Pancreas (tissue), 10 donors: Measurements from ENCODE around the gene MLLT11. TPM values are rescaled to one million over a fixed set of nuclear protein-coding genes. Genes with fewer than 3 reads are reported as not detected.
A peak's percentile ranks its signal among the peaks of the same experiment; 100 is the strongest.

Experiments
- ATAC-seq, 4 donors: fragments of 200-7000 bp; cut with Tn5 transposase; one replicate each; pipeline versions ENCODE4 v1.8.0 to v1.9.1; 2020; ENCODE audit warnings: mild to moderate bottlenecking in 4 of 4, moderate library complexity in 4 of 4
- DNase-seq, 6 donors: peaks; one replicate each; pipeline ENCODE4 v3.0.0-alpha.2; 2020
- FAIRE-seq: peaks from 2 replicates; lab custom pipeline; 2012; peaks lifted over from hg19 to GRCh38; lab: Jason Lieb, UNC
- H3K27ac ChIP-seq, 4 donors: fragments of 200-600 bp; sonication (generic); 1 replicate in 3 of 4; 2 replicates in 1 of 4; pipeline versions ENCODE4 v1.5.0 to v1.8.0; 2020
- H3K27me3 ChIP-seq, 4 donors: fragments of 200-600 bp; one replicate each; pipeline ENCODE4 v1.8.0; 2021
- H3K36me3 ChIP-seq, 3 donors: fragments of 200-600 bp; sonication (generic) in 1 of 3; one replicate each; pipeline versions ENCODE4 v1.5.0 to v1.8.0; 2020 to 2021
- H3K4me1 ChIP-seq, 3 donors: fragments of 200-600 bp; one replicate each; pipeline ENCODE4 v1.8.0; 2021
- H3K4me3 ChIP-seq, 4 donors: fragments of 200-600 bp; sonication (generic) in 2 of 4; one replicate each; pipeline versions ENCODE4 v1.5.0 to v1.8.0; 2020 to 2021
- H3K9me3 ChIP-seq, 4 donors: fragments of 200-600 bp; one replicate each; pipeline ENCODE4 v1.8.0; 2021
- WGBS, 2 donors: extraction: QIAGEN DNeasy Blood & Tissue Kit; methylation state at CpG; one replicate each; pipeline ENCODE4 v1.1.7; 2013; 5-methylcytosine and 5-hydroxymethylcytosine counted together
- intact Hi-C, 3 donors: fragments of 100-400 bp; cut with DNase I; formaldehyde crosslinking; loops; one replicate each; pipeline versions ENCODE4 v1.11.1 to v1.14.2; 2022
- polyA plus RNA-seq, 2 donors: library from polyadenylated mRNA; stranded (reverse); fragments of 200-250 nt; gene quantifications; one replicate each; pipeline ENCODE4 v1.2.3, GENCODE V29; 2013
- total RNA-seq, 6 donors: library from RNA; stranded (reverse); fragmentation: NEBNext Ultra II Directional in 4 of 6; extraction: Animal tissue kit (Norgen Biotek cat#: 25700) in 4 of 6; gene quantifications; one replicate each; pipeline versions ENCODE4 v1.2.1 to v1.2.4, GENCODE V29; 2021 to 2023
- TF ChIP-seq, protein P1 (sequence below), 4 donors: fragments of 200-600 bp; sonication (generic) in 3 of 4; IDR thresholded peaks; one replicate each; pipeline versions ENCODE4 v1.5.0 to v1.8.0; 2021; ENCODE audit warnings: antibody characterized with exemption in 4 of 4
- donor health status: healthy with polysubstance abuse.
- donor health status: DM: no; HTN: no; CAD: no; lungs with moderate emphysema.
- donor health status: DM: no; HTN: no; CAD: no.
- donor health status: control.
- donor health status: control.
- donor health status: Bipolar disorder and iron deficiency.
- donor health status: DM: yes; HTN: yes; CAD: no.
- donor health status: DM: no; HTN: no; CAD: no.
- donor health status: DM: no; HTN: no; CAD: no.
- donor health status: DM: yes; HTN: yes; CAD: no.

MLLT11 gene
- total and polyA plus RNA-seq, 8 donors = 0.19 to 3.3 (median 0.64) TPM

DNA sequence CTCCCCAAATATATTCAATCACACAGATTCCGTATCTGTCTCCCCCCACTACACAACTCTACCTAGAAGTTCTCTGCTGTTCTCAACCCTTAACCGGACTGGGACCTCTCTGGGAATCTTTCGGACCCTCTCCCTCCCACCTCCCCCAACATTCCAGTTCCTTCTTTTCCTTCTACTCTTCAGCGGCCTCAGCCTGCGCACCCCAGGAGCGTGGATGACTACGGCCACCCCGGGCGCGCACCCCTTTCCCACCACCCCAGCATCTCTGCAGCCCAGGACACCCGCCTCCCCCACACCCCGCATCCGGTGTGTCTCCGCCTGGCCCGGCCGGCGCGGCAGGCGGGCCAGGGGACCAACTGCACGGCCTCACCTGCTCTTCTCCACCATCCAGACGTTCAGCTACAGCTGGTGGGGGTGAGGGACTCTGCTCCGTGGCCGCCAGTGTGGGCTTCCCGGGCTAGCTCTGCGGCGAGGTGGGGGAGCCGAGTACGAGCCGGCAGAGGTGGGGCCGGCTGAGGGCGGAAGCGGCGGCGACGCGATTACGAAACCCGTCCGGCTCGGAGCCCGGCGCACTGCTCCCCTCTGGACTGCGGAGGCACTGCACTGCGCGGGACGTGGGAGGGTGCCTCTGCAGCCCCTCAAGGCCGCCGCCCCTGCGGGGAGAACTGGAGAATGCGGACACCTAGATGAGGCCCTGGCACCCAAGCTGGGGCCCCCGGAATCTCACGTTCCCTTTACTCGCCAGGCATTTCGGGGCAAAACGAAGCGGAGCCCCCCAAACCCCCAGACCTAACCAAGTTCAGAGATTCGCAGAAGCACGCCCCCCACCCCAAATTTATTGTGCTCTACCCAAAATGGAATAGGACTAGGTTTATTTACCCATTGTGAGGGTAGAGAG lies 839 bp upstream of the MLLT11 start, which contains the start of gene CDC42SE1:
Gene CDC42SE1, minus strand, starts transcription at position 514 of the 898 bp plus-strand sequence. CDS start 3,892 bp downstream, outside the sequence.
- FAIRE-seq = no peak
- TF ChIP-seq, protein P1, sequence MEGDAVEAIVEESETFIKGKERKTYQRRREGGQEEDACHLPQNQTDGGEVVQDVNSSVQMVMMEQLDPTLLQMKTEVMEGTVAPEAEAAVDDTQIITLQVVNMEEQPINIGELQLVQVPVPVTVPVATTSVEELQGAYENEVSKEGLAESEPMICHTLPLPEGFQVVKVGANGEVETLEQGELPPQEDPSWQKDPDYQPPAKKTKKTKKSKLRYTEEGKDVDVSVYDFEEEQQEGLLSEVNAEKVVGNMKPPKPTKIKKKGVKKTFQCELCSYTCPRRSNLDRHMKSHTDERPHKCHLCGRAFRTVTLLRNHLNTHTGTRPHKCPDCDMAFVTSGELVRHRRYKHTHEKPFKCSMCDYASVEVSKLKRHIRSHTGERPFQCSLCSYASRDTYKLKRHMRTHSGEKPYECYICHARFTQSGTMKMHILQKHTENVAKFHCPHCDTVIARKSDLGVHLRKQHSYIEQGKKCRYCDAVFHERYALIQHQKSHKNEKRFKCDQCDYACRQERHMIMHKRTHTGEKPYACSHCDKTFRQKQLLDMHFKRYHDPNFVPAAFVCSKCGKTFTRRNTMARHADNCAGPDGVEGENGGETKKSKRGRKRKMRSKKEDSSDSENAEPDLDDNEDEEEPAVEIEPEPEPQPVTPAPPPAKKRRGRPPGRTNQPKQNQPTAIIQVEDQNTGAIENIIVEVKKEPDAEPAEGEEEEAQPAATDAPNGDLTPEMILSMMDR (IDR thresholded peaks at IDR 0.05) = peak; percentile 70 to 89 (median 84)
- 0 to 1% methylated on average over 57 to 58 of the region's 58 CpGs for WGBS, 2 donors

DNA sequence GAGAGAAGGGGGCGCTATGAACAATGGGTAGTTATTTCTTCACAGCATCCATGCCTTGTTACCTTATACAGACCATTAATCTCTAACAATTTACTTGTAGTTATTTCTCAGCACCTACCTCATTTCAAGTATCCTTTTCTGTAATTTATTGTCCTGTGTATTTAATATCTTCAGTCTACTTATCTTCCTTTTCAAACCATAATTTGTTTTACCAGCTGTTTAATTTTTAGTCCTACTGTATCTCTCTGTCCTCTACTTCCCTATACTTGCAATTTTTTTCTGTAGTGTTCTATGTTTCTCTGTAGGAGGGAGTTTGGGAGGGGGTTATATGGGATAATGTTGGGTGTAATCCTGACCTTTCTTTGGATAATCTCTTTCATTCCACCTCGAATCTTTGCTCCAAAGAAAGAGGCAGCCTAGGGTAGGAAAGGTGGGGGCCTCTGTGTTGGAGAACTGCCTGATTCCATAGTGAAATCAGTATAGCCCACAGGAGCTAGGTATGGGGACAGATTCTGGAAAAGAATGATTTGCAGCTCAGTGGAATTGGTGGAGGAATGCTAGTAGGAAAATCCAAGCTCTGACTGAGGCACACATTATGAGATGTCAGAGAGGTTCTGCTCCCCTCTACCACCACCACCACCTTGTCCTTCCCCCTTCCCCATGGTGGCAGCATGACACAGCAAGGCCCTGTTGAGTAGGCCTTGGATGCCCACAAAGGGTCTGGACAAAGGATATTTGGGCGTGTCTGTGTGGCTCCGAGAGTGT lies 642 bp downstream of the MLLT11 start:
- ATAC-seq (no peak), FAIRE-seq (no peak), DNase-seq (no peak)
- Histone ChIP-seq H3K4me3 (peak overlapping the region in 3 of 4 donors; percentile 10 to 65 (median 62)), H3K27ac (no peak overlapping the region), H3K4me1 (peaks cover 13 to 19% (median 14%) of the 10 kb centered on the region in 3 donors), H3K36me3 (no peaks in the 10 kb centered on the region), H3K9me3 (no peaks in the 10 kb centered on the region), H3K27me3 (no peaks in the 10 kb centered on the region)
- WGBS, 2 donors = 67 to 78% methylated on average over 4 of the region's 4 CpGs
- intact Hi-C loops = no loop called here
- TF ChIP-seq, protein P1 (IDR thresholded peaks at IDR 0.05) = no peak

More for the DNA sequence above, 839 bp upstream of the MLLT11 start, which contains the start of gene CDC42SE1:
- Histone ChIP-seq H3K9me3 (no peaks in the 10 kb centered on the region), H3K27me3 (no peaks in the 10 kb centered on the region), H3K27ac (peak within 1 kb of the TSS; percentile 72 to 92 (median 74)), H3K4me3 (peak within 1 kb of the TSS; percentile 62 to 98 (median 78)), H3K4me1 (peaks cover 13 to 19% (median 14%) of the 10 kb centered on the region in 3 donors), H3K36me3 (peaks cover 0 to 8% (median 0%) of the 10 kb centered on the region in 3 donors)
- intact Hi-C loops = no loop called here
- peak; percentile 92 to 95 (median 94) for ATAC-seq
- peak; percentile 74 to 92 (median 82) for DNase-seq

DNA sequence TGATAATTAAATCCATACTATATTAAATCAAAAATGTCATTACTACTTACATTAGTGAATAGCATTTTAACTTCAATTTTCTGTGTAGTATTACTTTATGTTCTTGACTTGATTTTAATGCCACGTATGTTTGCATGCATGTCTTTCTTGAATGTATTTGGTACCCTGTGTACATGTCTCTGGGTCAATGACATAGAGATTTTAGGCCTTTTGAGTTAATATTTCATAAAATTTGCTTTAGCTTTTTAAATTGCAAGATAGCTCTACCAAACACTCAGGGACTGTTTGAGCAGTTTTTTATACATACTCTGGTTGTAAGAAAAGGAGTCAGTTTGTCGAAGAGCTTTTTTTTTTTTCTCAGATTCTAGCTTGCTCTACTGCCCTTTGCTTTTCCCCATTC lies 1.5 kb downstream of the MLLT11 start:
- Histone ChIP-seq H3K4me3 (no peak overlapping the region), H3K9me3 (no peaks in the 10 kb centered on the region), H3K36me3 (no peaks in the 10 kb centered on the region), H3K4me1 (peaks cover 6 to 12% (median 10%) of the 10 kb centered on the region in 3 donors), H3K27ac (no peak overlapping the region), H3K27me3 (no peaks in the 10 kb centered on the region)
- ATAC-seq = no peak
- no peak for FAIRE-seq
- intact Hi-C loops = no loop called here
- 77 to 91% methylated on average over 2 of the region's 2 CpGs for WGBS, 2 donors
- TF ChIP-seq, protein P1 (IDR thresholded peaks at IDR 0.05) = no peak
- no peak for DNase-seq

DNA sequence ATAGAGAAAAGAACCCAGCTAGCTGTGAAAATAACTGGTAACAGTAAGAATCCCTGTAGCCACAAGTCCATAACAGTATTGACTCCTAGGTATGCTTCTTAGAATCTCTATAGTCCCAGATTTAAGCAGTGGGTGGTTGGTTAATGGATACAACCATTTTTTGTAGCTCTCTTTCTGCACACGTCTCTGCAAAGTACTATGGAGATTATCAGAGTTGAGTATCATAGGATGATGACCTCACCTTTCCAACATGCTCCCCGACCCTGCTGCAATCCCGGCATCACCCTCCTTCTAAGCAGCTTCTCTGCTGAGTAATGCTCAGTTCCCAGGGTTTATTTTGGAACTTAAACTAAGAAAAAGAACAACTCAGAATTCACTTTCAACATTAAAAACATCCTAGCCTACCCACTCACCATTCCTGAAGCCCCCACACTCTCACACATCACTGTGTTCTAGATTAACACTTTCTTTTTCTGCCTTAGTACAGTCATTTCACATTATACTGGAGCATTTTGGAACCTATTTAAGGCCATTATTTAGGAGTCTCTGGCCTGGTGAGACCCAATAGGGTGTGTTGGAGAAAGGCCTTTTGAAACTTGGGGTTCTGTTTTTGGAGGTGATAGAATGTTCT lies 2.7 kb downstream of the MLLT11 start:
- TF ChIP-seq, protein P1 (IDR thresholded peaks at IDR 0.05) = no peak
- no peak overlapping the region for H3K27ac ChIP-seq
- 67 to 69% methylated on average over 3 of the region's 3 CpGs for WGBS, 2 donors
- no peak overlapping the region for H3K4me3 ChIP-seq
- no peaks in the 10 kb centered on the region for H3K27me3 ChIP-seq
- no peak for DNase-seq
- intact Hi-C loops = no loop called here
- FAIRE-seq = no peak
- no peak for ATAC-seq
- peaks cover 0 to 6% (median 5%) of the 10 kb centered on the region in 3 donors for H3K4me1 ChIP-seq
- H3K9me3 ChIP-seq = no peaks in the 10 kb centered on the region
- H3K36me3 ChIP-seq = no peaks in the 10 kb centered on the region
